Prostate gland (tissue), 2 donors: ENCODE results near the gene ALDH1L2. TPM values are rescaled to one million over a fixed set of nuclear protein-coding genes. Genes with fewer than 3 reads are reported as not detected.

Experiments
- DNase-seq: peaks from one replicate; pipeline ENCODE4 v3.0.0-alpha.2; 2019; ENCODE audit warnings: low spot score
- H3K27ac ChIP-seq, 2 donors: fragments of 200-600 bp; sonication (generic); 2 replicates each; pipeline ENCODE4 v1.5.1; 2017 to 2019
- H3K27me3 ChIP-seq: fragments of 200-600 bp; sonication (generic); replicated peaks from 2 replicates; pipeline ENCODE4 v1.5.1; 2019; ENCODE audit not compliant: insufficient read depth
- H3K36me3 ChIP-seq, 2 donors: fragments of 200-600 bp; sonication (generic); 1 replicate in 1 of 2; 2 replicates in 1 of 2; pipeline versions ENCODE4 v1.5.1 to v1.8.1; 2017 to 2019
- H3K4me1 ChIP-seq: fragments of 200-600 bp; sonication (generic); replicated peaks from 2 replicates; pipeline ENCODE4 v1.5.1; 2019
- H3K4me3 ChIP-seq, 2 donors: fragments of 200-600 bp; sonication (generic); 2 replicates each; pipeline ENCODE4 v1.5.1; 2017 to 2019
- H3K9me3 ChIP-seq: fragments of 200-600 bp; sonication (generic); 2 replicates; pipeline ENCODE4 v1.5.1; 2017
- POLR2A ChIP-seq: fragments of 450-650 bp; IDR thresholded peaks from one replicate; pipeline ENCODE4 v1.6.1; 2016; ENCODE audit warnings: antibody characterized with exemption, mild to moderate bottlenecking
- POLR2AphosphoS5 ChIP-seq: sonication (generic); formaldehyde crosslinking; IDR thresholded peaks from one replicate; pipeline ENCODE4 v1.6.1; 2017; ENCODE audit warnings: antibody characterized with exemption
- WGBS: methylation state at CpG from one replicate; pipeline ENCODE4 v1.1.5; 2018; 5-methylcytosine and 5-hydroxymethylcytosine counted together
- intact Hi-C: fragments of 100-400 bp; cut with DNase I; formaldehyde crosslinking; loops from one replicate; pipeline ENCODE4 v1.14.2; 2022
- total RNA-seq, 2 donors: library from RNA; depleted of rRNA; stranded (reverse); fragments of >200 nt; gene quantifications; one replicate each; pipeline ENCODE4 v1.1.0, GENCODE V29; 2016
- TF ChIP-seq, protein P1 (sequence below), 4 experiments: fragments of 200-600 bp in 2 of 4; fragments of 450-650 bp in 2 of 4; sonication (generic) in 2 of 4; IDR thresholded peaks; 1 replicate in 3 of 4; 2 replicates in 1 of 4; pipeline ENCODE4 v1.5.1; 2016 to 2019; ENCODE audit warnings: antibody characterized with exemption in 4 of 4, mild to moderate bottlenecking in 2 of 4, moderate library complexity in 2 of 4

Gene ALDH1L2
- total RNA-seq, 2 donors from 2014 or later: 2.6 to 5.3 TPM

DNA sequence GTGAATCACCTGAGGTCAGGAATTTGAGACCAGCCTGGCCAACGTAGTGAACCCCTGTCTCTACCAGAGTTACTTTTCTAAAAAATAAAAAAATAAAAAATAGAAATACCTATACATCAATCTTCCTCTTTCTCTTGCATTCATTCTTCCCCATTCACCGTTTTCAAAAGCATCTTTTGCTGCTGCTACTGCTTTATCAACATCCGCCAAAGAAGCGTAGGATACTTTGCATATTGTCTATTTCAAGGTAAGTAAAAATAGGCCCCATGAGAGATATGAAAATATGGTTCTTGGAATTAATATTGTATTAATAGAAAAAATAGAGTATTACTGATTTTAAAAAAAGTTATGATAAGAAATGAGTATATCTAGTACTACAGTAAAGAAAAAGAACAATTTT, 32.3 kb downstream of the ALDH1L2 start:
- Histone ChIP-seq H3K4me3 (no peak overlapping the region), H3K27me3 (no peaks in the 10 kb centered on the region), H3K27ac (no peak overlapping the region), H3K4me1 (no peaks in the 10 kb centered on the region), H3K9me3 (no peaks in the 10 kb centered on the region), H3K36me3 (no peaks in the 10 kb centered on the region)
- intact Hi-C loops: loop anchor here (5.0 to 10.0 kb wide), 3 partner anchors 177 to 847 kb away; no protein-coding TSS in a partner anchor
- WGBS: 89% methylated on average over 4 of the region's 4 CpGs
- no peak for DNase-seq
- TF ChIP-seq, protein P1, sequence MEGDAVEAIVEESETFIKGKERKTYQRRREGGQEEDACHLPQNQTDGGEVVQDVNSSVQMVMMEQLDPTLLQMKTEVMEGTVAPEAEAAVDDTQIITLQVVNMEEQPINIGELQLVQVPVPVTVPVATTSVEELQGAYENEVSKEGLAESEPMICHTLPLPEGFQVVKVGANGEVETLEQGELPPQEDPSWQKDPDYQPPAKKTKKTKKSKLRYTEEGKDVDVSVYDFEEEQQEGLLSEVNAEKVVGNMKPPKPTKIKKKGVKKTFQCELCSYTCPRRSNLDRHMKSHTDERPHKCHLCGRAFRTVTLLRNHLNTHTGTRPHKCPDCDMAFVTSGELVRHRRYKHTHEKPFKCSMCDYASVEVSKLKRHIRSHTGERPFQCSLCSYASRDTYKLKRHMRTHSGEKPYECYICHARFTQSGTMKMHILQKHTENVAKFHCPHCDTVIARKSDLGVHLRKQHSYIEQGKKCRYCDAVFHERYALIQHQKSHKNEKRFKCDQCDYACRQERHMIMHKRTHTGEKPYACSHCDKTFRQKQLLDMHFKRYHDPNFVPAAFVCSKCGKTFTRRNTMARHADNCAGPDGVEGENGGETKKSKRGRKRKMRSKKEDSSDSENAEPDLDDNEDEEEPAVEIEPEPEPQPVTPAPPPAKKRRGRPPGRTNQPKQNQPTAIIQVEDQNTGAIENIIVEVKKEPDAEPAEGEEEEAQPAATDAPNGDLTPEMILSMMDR (IDR thresholded peaks at IDR 0.05): no peak
- TF ChIP-seq POLR2AphosphoS5 (no peak), POLR2A (no peak)

DNA sequence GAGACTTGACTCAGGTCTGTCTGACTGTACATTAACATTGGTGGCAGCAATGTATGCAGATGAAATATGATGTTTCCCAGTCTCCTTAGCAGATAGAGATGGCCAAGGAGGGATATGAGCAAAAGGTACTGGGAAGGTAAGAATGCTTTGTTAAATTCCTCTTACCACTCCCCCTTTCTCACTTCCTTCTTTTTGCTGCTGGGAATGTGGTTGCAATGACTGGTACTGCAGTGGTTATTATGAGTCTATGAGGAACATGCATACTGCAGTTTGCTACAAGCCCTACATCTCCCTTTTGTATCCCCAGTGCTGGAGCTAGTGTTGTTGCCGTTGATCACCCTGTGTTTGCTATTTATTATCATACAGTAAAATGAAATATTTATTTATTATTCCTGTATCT, 35.9 kb downstream of the ALDH1L2 start:
- no peaks in the 10 kb centered on the region for H3K9me3 ChIP-seq
- no peaks in the 10 kb centered on the region for H3K27me3 ChIP-seq
- H3K36me3 ChIP-seq: no peaks in the 10 kb centered on the region
- no peaks in the 10 kb centered on the region for H3K4me1 ChIP-seq
- H3K4me3 ChIP-seq: no peak overlapping the region
- WGBS: 87% methylated on average over 1 of the region's 1 CpG
- TF ChIP-seq POLR2A: no peak
- TF ChIP-seq, protein P1 (IDR thresholded peaks at IDR 0.05): no peak
- DNase-seq: no peak
- H3K27ac ChIP-seq: no peak overlapping the region
- intact Hi-C loops: no loop called here

DNA sequence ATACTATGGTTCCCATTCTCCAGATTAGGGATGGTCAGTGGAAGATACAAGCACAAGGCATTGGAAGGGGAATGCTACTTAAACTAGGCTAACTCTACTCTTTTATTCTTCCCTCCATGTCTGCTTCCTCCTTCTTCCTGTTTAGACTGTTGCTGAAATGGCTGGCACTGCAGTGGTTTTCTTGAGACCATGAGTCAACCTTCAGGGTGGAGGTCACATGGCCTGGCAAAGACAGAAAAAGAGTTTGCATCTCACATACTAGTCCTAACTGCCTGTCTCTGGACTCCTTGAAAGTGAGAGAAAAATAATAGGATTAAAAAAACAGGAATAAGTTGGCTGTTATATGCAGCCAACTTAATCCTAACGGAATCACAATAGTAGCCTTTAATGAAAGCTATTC, 37.0 kb downstream of the ALDH1L2 start:
- Histone ChIP-seq H3K9me3 (no peaks in the 10 kb centered on the region), H3K4me1 (no peaks in the 10 kb centered on the region), H3K36me3 (no peaks in the 10 kb centered on the region), H3K27me3 (no peaks in the 10 kb centered on the region), H3K27ac (no peak overlapping the region), H3K4me3 (no peak overlapping the region)
- DNase-seq: no peak
- WGBS: 97% methylated on average over 1 of the region's 1 CpG
- TF ChIP-seq POLR2AphosphoS5 (no peak), POLR2A (no peak)
- TF ChIP-seq, protein P1 (IDR thresholded peaks at IDR 0.05): no peak
- intact Hi-C loops: no loop called here

DNA sequence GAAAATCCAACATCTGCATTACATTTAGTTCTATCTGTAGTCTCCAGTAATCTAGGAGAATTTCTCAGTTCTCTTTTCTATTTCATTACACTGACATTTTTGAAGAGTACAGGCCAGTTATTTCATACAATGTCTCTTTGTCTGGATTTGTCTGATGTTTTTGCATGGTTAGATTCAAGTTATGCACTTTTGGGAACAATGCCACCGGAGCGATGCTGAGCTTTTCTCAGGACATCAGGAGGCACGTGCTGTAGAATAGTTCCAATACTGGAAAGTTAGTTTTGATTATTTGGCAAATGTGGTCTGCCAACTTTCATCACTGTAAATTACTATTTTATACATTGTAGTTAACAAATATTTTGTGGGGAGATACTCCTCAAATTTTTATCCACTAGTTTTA, 43.1 kb downstream of the ALDH1L2 start:
- Histone ChIP-seq H3K27ac (no peak overlapping the region), H3K4me3 (no peak overlapping the region), H3K9me3 (no peaks in the 10 kb centered on the region), H3K4me1 (no peaks in the 10 kb centered on the region), H3K36me3 (no peaks in the 10 kb centered on the region), H3K27me3 (no peaks in the 10 kb centered on the region)
- intact Hi-C loops: no loop called here
- 48% methylated on average over 3 of the region's 3 CpGs for WGBS
- DNase-seq: no peak
- no peak for TF ChIP-seq POLR2A

DNA sequence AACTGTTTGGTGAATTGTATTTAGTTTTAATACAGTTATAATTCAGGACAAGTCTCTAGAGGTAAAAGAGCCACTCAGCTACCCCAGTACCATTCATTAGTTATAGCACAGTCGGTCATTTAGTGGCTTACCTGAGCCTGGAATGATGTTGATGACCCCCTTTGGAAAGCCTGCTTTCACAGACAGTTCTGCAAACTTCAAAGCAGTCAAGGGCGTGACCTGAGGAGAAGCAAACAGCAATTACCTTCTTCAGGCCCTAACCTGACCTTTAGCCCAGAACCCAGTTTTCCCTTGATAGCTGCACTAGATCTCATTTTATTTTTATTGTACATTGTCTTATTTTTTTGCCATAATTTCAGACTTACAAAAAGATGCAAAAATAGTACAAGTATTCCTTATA, 43.8 kb downstream of the ALDH1L2 start:
- Histone ChIP-seq H3K4me3 (no peak overlapping the region), H3K4me1 (no peaks in the 10 kb centered on the region), H3K27me3 (no peaks in the 10 kb centered on the region), H3K9me3 (no peaks in the 10 kb centered on the region), H3K36me3 (no peaks in the 10 kb centered on the region), H3K27ac (no peak overlapping the region)
- WGBS: 69% methylated on average over 2 of the region's 2 CpGs
- DNase-seq: no peak
- TF ChIP-seq, protein P1 (IDR thresholded peaks at IDR 0.05): no peak
- TF ChIP-seq POLR2A: no peak
- no peak for TF ChIP-seq POLR2AphosphoS5
- intact Hi-C loops: no loop called here
